Left lung (tissue), 10 donors: ENCODE results near the gene ZNF48. TPM values are rescaled to one million over a fixed set of nuclear protein-coding genes. Genes with fewer than 3 reads are reported as not detected.

Source experiments
- ATAC-seq: fragments of 200-7000 bp; cut with Tn5 transposase; one replicate; pipeline ENCODE4 v1.9.1; 2020; ENCODE audit warnings: moderate library complexity
- DNase-seq, 4 donors: peaks; one replicate each; pipeline ENCODE4 v3.0.0-alpha.2; 2013 to 2020
- H3K27ac ChIP-seq, 2 donors: fragments of 200-600 bp; sonication (generic) in 1 of 2; one replicate each; pipeline versions ENCODE4 v1.5.0 to v1.8.0; 2020 to 2021
- H3K27me3 ChIP-seq, 2 donors: fragments of 200-600 bp; sonication (generic) in 1 of 2; one replicate each; pipeline versions ENCODE4 v1.5.0 to v1.8.0; 2020 to 2021
- H3K36me3 ChIP-seq, 2 donors: fragments of 200-600 bp; sonication (generic) in 1 of 2; one replicate each; pipeline versions ENCODE4 v1.5.0 to v1.8.0; 2020 to 2021
- H3K4me1 ChIP-seq, 2 donors: fragments of 200-600 bp; one replicate each; pipeline ENCODE4 v1.8.0; 2021
- H3K4me3 ChIP-seq, 2 donors: fragments of 200-600 bp; sonication (generic) in 1 of 2; one replicate each; pipeline versions ENCODE4 v1.5.0 to v1.8.0; 2020 to 2021; ENCODE audit warnings: mild to moderate bottlenecking in 1 of 2
- H3K9me3 ChIP-seq, 2 donors: fragments of 200-600 bp; sonication (generic) in 1 of 2; one replicate each; pipeline versions ENCODE4 v1.5.0 to v1.8.0; 2020 to 2021
- CTCF ChIP-seq, 2 donors: fragments of 200-600 bp; sonication (generic) in 1 of 2; IDR thresholded peaks; one replicate each; pipeline versions ENCODE4 v1.5.0 to v1.8.0; 2021; ENCODE audit warnings: antibody characterized with exemption in 2 of 2
- intact Hi-C, 2 donors: fragments of 100-400 bp; cut with DNase I; formaldehyde crosslinking; loops; one replicate each; pipeline versions ENCODE4 v1.11.2 to v1.14.2; 2022
- polyA plus RNA-seq, 6 donors: library from polyadenylated mRNA; unstranded; fragments of 120-200 nt; gene quantifications; one replicate each; pipeline ENCODE4 v1.2.1, GENCODE V29; 2013; ENCODE audit not compliant: insufficient read length in 6 of 6
- total RNA-seq, 2 donors: library from RNA; stranded (reverse); fragmentation: NEBNext Ultra II Directional; extraction: Animal tissue kit (Norgen Biotek cat#: 25700); gene quantifications; one replicate each; pipeline ENCODE4 v1.2.1, GENCODE V29; 2021
- donor health status: DM: no; HTN: yes; CAD: no.
- donor health status: DM: no; HTN: no; CAD: no.

ZNF48 gene
- total and polyA plus RNA-seq, 8 donors, result 6.8 to 11.7 (median 8.4) TPM

- intact Hi-C loops, result no loop called here
Measured at GRCh38 chr16:30372725-30373124, 22.5 kb upstream of the ZNF48 start.

GRCh38 chr16:30374538-30374937 lies 20.7 kb upstream of the ZNF48 start, which contains the start of gene MYL11:
Gene MYL11 (plus strand): TSS chr16:30374802. CDS start chr16:30374858, 56 bp downstream.
- TF ChIP-seq CTCF (IDR thresholded peaks at IDR 0.05), result no peak
- intact Hi-C loops, result no loop called here

More at GRCh38 chr16:30372725-30373124, 22.5 kb upstream of the ZNF48 start:
- TF ChIP-seq CTCF (IDR thresholded peaks at IDR 0.05), result no peak
- Histone ChIP-seq H3K4me1 (peaks cover 4 to 31% of the 10 kb centered on the region in 2 donors), H3K27ac (no peak overlapping the region), H3K27me3 (no peaks in the 10 kb centered on the region), H3K9me3 (no peaks in the 10 kb centered on the region), H3K4me3 (no peak overlapping the region), H3K36me3 (no peaks in the 10 kb centered on the region)
- DNase-seq, result no peak
- ATAC-seq, result no peak

GRCh38 chr16:30375864-30376263 lies 19.4 kb upstream of the ZNF48 start:
- H3K27me3 ChIP-seq, result no peaks in the 10 kb centered on the region
- ATAC-seq (no peak), DNase-seq (no peak)
- no peaks in the 10 kb centered on the region for H3K36me3 ChIP-seq
- H3K9me3 ChIP-seq, result no peaks in the 10 kb centered on the region
- intact Hi-C loops, result no loop called here
- TF ChIP-seq CTCF (IDR thresholded peaks at IDR 0.05), result no peak
- H3K4me1 ChIP-seq, result peaks cover 4 to 32% of the 10 kb centered on the region in 2 donors
- H3K27ac ChIP-seq, result no peak overlapping the region
- no peak overlapping the region for H3K4me3 ChIP-seq

More at GRCh38 chr16:30374538-30374937, 20.7 kb upstream of the ZNF48 start, which contains the start of gene MYL11:
- Histone ChIP-seq H3K9me3 (no peaks in the 10 kb centered on the region), H3K4me3 (no peak within 1 kb of the TSS), H3K36me3 (no peaks in the 10 kb centered on the region), H3K4me1 (peaks cover 4 to 31% of the 10 kb centered on the region in 2 donors), H3K27ac (no peak within 1 kb of the TSS), H3K27me3 (no peaks in the 10 kb centered on the region)
- no peak for DNase-seq
- ATAC-seq, result no peak

GRCh38 chr16:30376461-30376902 lies 18.7 kb upstream of the ZNF48 start:
- Histone ChIP-seq H3K36me3 (no peaks in the 10 kb centered on the region), H3K4me3 (no peak overlapping the region), H3K27me3 (no peaks in the 10 kb centered on the region), H3K27ac (peak overlapping the region in 1 of 2 donors; percentile 100), H3K9me3 (no peaks in the 10 kb centered on the region), H3K4me1 (peaks cover 4 to 33% of the 10 kb centered on the region in 2 donors)
- no peak for TF ChIP-seq CTCF (IDR thresholded peaks at IDR 0.05)
- intact Hi-C loops, result no loop called here
- ATAC-seq (no peak), DNase-seq (no peak)

- TF ChIP-seq CTCF (IDR thresholded peaks at IDR 0.05), result no peak
- DNase-seq, result no peak
- Histone ChIP-seq H3K4me1 (peaks cover 4 to 33% of the 10 kb centered on the region in 2 donors), H3K36me3 (no peaks in the 10 kb centered on the region), H3K27ac (peak overlapping the region; percentile 99 to 100), H3K27me3 (no peaks in the 10 kb centered on the region), H3K9me3 (no peaks in the 10 kb centered on the region), H3K4me3 (peak overlapping the region; percentile 45 to 69)
- intact Hi-C loops, result no loop called here
- ATAC-seq, result no peak
Measured at GRCh38 chr16:30377050-30377811, 18.0 kb upstream of the ZNF48 start.
